NCI-H2171 treated with DMSO at 0.1 percent for 48 hours (cell line): ENCODE measurements around the gene GPX3.

ENCODE experiments used
- DNase-seq: peaks from one replicate; lab custom pipeline; 2025; lab: John Stamatoyannopoulos, UW

GPX3 gene

GRCh38 chr5:151014680-151015343 lies 5.6 kb upstream of the GPX3 start:
- no peak for DNase-seq

GRCh38 chr5:151015974-151016587 lies 4.3 kb upstream of the GPX3 start:
- no peak for DNase-seq

- DNase-seq: no peak
Observed at GRCh38 chr5:151016700-151017099, 3.7 kb upstream of the GPX3 start.

GRCh38 chr5:151017897-151018296 lies 2.5 kb upstream of the GPX3 start:
- DNase-seq: no peak

- DNase-seq: no peak
Observed at GRCh38 chr5:151018846-151019245, 1.5 kb upstream of the GPX3 start.

GRCh38 chr5:151019331-151019730 lies 1.1 kb upstream of the GPX3 start:
- DNase-seq: peak; percentile 38

- DNase-seq: no peak
Observed at GRCh38 chr5:151021746-151022145, 1.4 kb downstream of the GPX3 start.

GRCh38 chr5:151022511-151023018 lies 2.2 kb downstream of the GPX3 start:
- no peak for DNase-seq

GRCh38 chr5:151023047-151023615 lies 2.7 kb downstream of the GPX3 start:
- no peak for DNase-seq

GRCh38 chr5:151023651-151024050 lies 3.3 kb downstream of the GPX3 start:
- DNase-seq: no peak

- no peak for DNase-seq
Observed at GRCh38 chr5:151024440-151025249, 4.3 kb downstream of the GPX3 start.

GRCh38 chr5:151025250-151025606 lies 4.8 kb downstream of the GPX3 start:
- no peak for DNase-seq

- DNase-seq: no peak
Observed at GRCh38 chr5:151026088-151026487, 5.7 kb downstream of the GPX3 start.

- no peak for DNase-seq
Observed at GRCh38 chr5:151026679-151027078, 6.3 kb downstream of the GPX3 start.

- DNase-seq: no peak
Observed at GRCh38 chr5:151027961-151028479, 7.6 kb downstream of the GPX3 start.

- no peak for DNase-seq
Observed at GRCh38 chr5:151028717-151029116, 8.3 kb downstream of the GPX3 start.

- DNase-seq: no peak
Observed at GRCh38 chr5:151029179-151030055, 9.0 kb downstream of the GPX3 start.

- no peak for DNase-seq
Observed at GRCh38 chr5:151030056-151030336, 9.6 kb downstream of the GPX3 start.

- no peak for DNase-seq
Observed at GRCh38 chr5:151030379-151030778, 10.0 kb downstream of the GPX3 start.

GRCh38 chr5:151031554-151031953 lies 11.2 kb downstream of the GPX3 start:
- DNase-seq: no peak

GRCh38 chr5:151033217-151033934 lies 13.0 kb downstream of the GPX3 start:
- DNase-seq: no peak
